ENCODE data around the gene TAGLN2. TPM values are rescaled to one million over a fixed set of nuclear protein-coding genes. Genes with fewer than 3 reads are reported as not detected.

Gene TAGLN2
- polyA plus RNA-seq, 3 donors: 658 to 1,259 (median 918) TPM

DNA sequence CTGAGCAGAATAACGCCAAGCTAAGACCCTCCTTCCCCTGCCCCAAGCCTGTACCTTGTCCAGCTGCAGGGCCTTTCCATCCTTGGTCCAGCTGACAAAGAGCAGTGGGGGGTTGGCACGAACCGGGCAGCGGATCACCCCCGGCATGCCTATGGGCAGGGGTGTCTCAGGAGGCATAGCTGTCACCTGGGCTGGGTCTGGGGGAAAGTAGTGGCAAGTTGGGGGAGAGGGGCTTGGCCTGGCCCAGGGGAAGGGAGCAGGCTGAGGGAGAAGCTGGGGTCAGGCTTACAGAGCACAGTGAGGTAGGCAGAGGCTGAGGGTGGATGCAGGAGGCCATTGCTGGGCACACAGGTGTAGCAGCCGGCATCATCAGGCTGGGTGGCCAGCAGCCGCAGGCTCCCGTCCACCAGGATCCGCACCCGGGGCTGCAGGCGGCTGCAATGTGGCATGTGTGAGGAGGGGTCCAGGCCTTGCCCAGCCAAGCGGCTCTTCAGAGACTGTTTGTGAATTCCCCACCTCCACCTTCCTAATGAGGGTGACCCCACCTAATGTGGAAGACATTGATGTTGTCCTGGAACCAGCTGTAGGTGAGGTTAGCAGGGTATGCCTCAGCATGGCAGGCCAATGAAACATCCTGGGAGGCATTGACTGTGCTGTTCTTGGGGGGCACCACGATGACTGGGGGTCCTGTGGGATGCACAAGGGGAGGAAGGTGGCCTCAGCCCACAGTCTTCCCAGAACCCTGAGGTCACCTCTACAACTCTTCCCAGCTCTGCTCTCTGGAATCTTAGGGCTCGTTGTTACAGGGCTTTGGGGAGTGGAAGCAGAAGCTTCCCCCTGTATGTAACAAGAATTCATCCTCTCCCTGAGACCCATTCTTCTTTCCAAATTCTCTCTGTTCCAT lies 9.1 kb upstream of the TAGLN2 start:
- Histone ChIP-seq H3K27ac (ENCODE audit: low read depth in 1 of 2, low read length in 2 of 2) (no peak overlapping the region), H2AFZ (ENCODE audit: insufficient read depth, low read depth, low read length, poor library complexity, severe bottlenecking) (no peak overlapping the region), H3K4me3 (replicated peaks in 1 of 3; ENCODE audit: low read depth in 2 of 3, low read length in 3 of 3) (no peak overlapping the region), H3K79me2 (ENCODE audit: insufficient read depth, low read length) (peaks cover 30% of the 10 kb centered on the region), H3K36me3 (replicated peaks in 1 of 2; ENCODE audit: control insufficient read depth in 1 of 2, insufficient read depth in 2 of 2, low read length in 2 of 2) (no peaks in the 10 kb centered on the region), H3K4me2 (replicated peaks; ENCODE audit: extremely low read depth, low read length, poor library complexity, severe bottlenecking) (no peak overlapping the region), H3K27me3 (ENCODE audit: control insufficient read depth in 2 of 2, insufficient read depth in 2 of 2, low read length in 2 of 2) (no peaks in the 10 kb centered on the region), H4K20me1 (ENCODE audit: insufficient read depth, low read length) (no peaks in the 10 kb centered on the region), H3K4me1 (ENCODE audit: control insufficient read depth in 1 of 2, insufficient read depth in 2 of 2, low read length in 2 of 2) (peaks cover 39 to 40% of the 10 kb centered on the region in 2 donors), H3K9me3 (replicated peaks in 1 of 2; ENCODE audit: control insufficient read depth in 1 of 2, insufficient read depth in 1 of 2, low read length in 2 of 2) (no peaks in the 10 kb centered on the region), H3K9ac (ENCODE audit: insufficient read depth, low read length, poor library complexity, severe bottlenecking) (no peak overlapping the region)
- Mint-ChIP-seq H3K36me3 (no peaks in the 10 kb centered on the region), H3K9me3 (peaks cover 0 to 1% (median 0%) of the 10 kb centered on the region in 7 donors), H3K27ac (no peak overlapping the region), H3K27me3 (ENCODE audit: low read depth in 3 of 3) (peaks cover 0 to 4% (median 2%) of the 10 kb centered on the region in 3 donors), H3K4me1 (peaks cover 42% of the 10 kb centered on the region), H3K4me3 (no peak overlapping the region)
- intact Hi-C loops (cut with micrococcal nuclease): loop anchor here (5.0 to 10.0 kb wide), 3 partner anchors 42 to 160 kb away; partner anchors contain the start of gene IGSF8 (in 1 of the 2)
- 100% methylated on average over 6 of the region's 14 CpGs for WGBS (ENCODE audit: insufficient coverage)
- no peak for DNase-seq
- TF ChIP-seq, protein P1, sequence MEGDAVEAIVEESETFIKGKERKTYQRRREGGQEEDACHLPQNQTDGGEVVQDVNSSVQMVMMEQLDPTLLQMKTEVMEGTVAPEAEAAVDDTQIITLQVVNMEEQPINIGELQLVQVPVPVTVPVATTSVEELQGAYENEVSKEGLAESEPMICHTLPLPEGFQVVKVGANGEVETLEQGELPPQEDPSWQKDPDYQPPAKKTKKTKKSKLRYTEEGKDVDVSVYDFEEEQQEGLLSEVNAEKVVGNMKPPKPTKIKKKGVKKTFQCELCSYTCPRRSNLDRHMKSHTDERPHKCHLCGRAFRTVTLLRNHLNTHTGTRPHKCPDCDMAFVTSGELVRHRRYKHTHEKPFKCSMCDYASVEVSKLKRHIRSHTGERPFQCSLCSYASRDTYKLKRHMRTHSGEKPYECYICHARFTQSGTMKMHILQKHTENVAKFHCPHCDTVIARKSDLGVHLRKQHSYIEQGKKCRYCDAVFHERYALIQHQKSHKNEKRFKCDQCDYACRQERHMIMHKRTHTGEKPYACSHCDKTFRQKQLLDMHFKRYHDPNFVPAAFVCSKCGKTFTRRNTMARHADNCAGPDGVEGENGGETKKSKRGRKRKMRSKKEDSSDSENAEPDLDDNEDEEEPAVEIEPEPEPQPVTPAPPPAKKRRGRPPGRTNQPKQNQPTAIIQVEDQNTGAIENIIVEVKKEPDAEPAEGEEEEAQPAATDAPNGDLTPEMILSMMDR (IDR thresholded peaks at IDR 0.05): no peak

DNA sequence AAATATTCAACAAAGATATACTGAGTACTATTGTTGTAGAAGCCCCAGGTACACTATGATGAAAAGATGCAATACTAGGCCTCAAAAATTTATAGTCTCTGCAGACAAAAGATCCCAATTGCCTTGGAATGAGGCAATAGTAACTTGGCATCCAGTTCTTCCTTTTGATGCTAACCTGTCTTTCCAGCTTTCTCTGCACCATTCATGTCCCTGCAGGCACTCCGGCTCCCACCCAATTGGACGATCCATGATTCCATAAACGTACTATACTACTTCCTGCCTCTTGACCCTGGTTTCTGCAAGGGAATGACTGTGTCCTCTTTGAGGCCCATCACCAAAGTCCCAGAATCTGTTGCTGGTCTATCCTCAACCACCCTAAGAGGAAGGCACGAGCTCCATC lies 8.0 kb upstream of the TAGLN2 start:
- Histone ChIP-seq H3K9me3 (replicated peaks in 1 of 2; ENCODE audit: control insufficient read depth in 1 of 2, insufficient read depth in 1 of 2, low read length in 2 of 2) (no peaks in the 10 kb centered on the region), H3K9ac (ENCODE audit: insufficient read depth, low read length, poor library complexity, severe bottlenecking) (no peak overlapping the region), H3K4me1 (ENCODE audit: control insufficient read depth in 1 of 2, insufficient read depth in 2 of 2, low read length in 2 of 2) (peaks cover 29 to 30% of the 10 kb centered on the region in 2 donors), H2AFZ (ENCODE audit: insufficient read depth, low read depth, low read length, poor library complexity, severe bottlenecking) (no peak overlapping the region), H3K4me3 (replicated peaks in 1 of 3; ENCODE audit: low read depth in 2 of 3, low read length in 3 of 3) (no peak overlapping the region), H3K4me2 (replicated peaks; ENCODE audit: extremely low read depth, low read length, poor library complexity, severe bottlenecking) (no peak overlapping the region), H3K27me3 (ENCODE audit: control insufficient read depth in 2 of 2, insufficient read depth in 2 of 2, low read length in 2 of 2) (no peaks in the 10 kb centered on the region), H4K20me1 (ENCODE audit: insufficient read depth, low read length) (no peaks in the 10 kb centered on the region), H3K36me3 (replicated peaks in 1 of 2; ENCODE audit: control insufficient read depth in 1 of 2, insufficient read depth in 2 of 2, low read length in 2 of 2) (no peaks in the 10 kb centered on the region), H3K79me2 (ENCODE audit: insufficient read depth, low read length) (peaks cover 20% of the 10 kb centered on the region), H3K27ac (ENCODE audit: low read depth in 1 of 2, low read length in 2 of 2) (no peak overlapping the region)
- no peak overlapping the region for H3K4me3 Mint-ChIP-seq
- no peaks in the 10 kb centered on the region for H3K36me3 Mint-ChIP-seq
- peaks cover 0 to 1% (median 0%) of the 10 kb centered on the region in 7 donors for H3K9me3 Mint-ChIP-seq
- peaks cover 2 to 4% (median 4%) of the 10 kb centered on the region in 3 donors for H3K27me3 Mint-ChIP-seq (ENCODE audit: low read depth in 3 of 3)
- intact Hi-C loops (cut with micrococcal nuclease): loop anchor here in 1 of 2 donors (5.0 to 10.0 kb wide), 2 partner anchors 41 to 161 kb away; partner anchors contain the start of gene IGSF8
- no peak overlapping the region for H3K27ac Mint-ChIP-seq
- no peak for DNase-seq
- peaks cover 32% of the 10 kb centered on the region for H3K4me1 Mint-ChIP-seq
- WGBS (ENCODE audit: insufficient coverage): 88% methylated on average over 4 of the region's 4 CpGs
- TF ChIP-seq, protein P1 (IDR thresholded peaks at IDR 0.05): no peak

Data from CD14-positive monocyte (primary cell).